SK-N-SH treated with all-trans-retinoic acid at 6 μM for 48 hours (cell line): ENCODE data around the gene GRK5.

ENCODE experiments used
- BACH2 ChIP-seq: fragments of 250-450 bp; sonication (Bioruptor Pico); IDR thresholded peaks from 2 replicates; pipeline ENCODE4 v1.9.0; 2021; ENCODE audit warnings: mild to moderate bottlenecking, borderline replicate concordance
- CREB5 ChIP-seq: fragments of 250-450 bp; sonication (Bioruptor Pico); IDR thresholded peaks from 2 replicates; pipeline ENCODE4 v1.5.1; 2020; ENCODE audit warnings: low read depth, mild to moderate bottlenecking, moderate library complexity
- CSDC2 ChIP-seq: fragments of 250-450 bp; sonication (Bioruptor Pico); IDR thresholded peaks from 2 replicates; pipeline ENCODE4 v1.5.0; 2020; ENCODE audit warnings: mild to moderate bottlenecking, moderate library complexity
- ESRRG ChIP-seq: fragments of 250-450 bp; sonication (Bioruptor Pico); IDR thresholded peaks from 2 replicates; pipeline ENCODE4 v1.6.1; 2021; ENCODE audit warnings: mild to moderate bottlenecking
- PATZ1 ChIP-seq: fragments of 250-450 bp; sonication (Bioruptor Pico); IDR thresholded peaks from 2 replicates; pipeline ENCODE4 v1.8.0; 2020; ENCODE audit warnings: mild to moderate bottlenecking, moderate library complexity, borderline replicate concordance
- PPARA ChIP-seq: fragments of 250-450 bp; sonication (Bioruptor Pico); IDR thresholded peaks from 2 replicates; pipeline ENCODE4 v1.5.0; 2020; ENCODE audit warnings: mild to moderate bottlenecking, borderline replicate concordance
- TCF4 ChIP-seq: fragments of 250-450 bp; sonication (Bioruptor Pico); IDR thresholded peaks from 2 replicates; pipeline ENCODE4 v1.8.0; 2021; ENCODE audit warnings: mild to moderate bottlenecking, moderate library complexity, borderline replicate concordance
- ZC3H10 ChIP-seq: fragments of 250-450 bp; sonication (Bioruptor Pico); IDR thresholded peaks from 2 replicates; pipeline ENCODE4 v1.5.1; 2021; ENCODE audit warnings: mild to moderate bottlenecking, moderate library complexity

- TF ChIP-seq BACH2 (CRISPR knock-in tag): no peak
- no peak for TF ChIP-seq PATZ1 (CRISPR knock-in tag)
- no peak for TF ChIP-seq CREB5 (CRISPR knock-in tag)
- no peak for TF ChIP-seq TCF4 (CRISPR knock-in tag)
- TF ChIP-seq ESRRG (CRISPR knock-in tag): no peak
- TF ChIP-seq ZC3H10 (CRISPR knock-in tag): no peak
- no peak for TF ChIP-seq CSDC2 (CRISPR knock-in tag)
- no peak for TF ChIP-seq PPARA
Measured at GRCh38 chr10:119404719-119405519, 197.5 kb downstream of the GRK5 start.
